ENCODE data around the gene NDUFA6.
A peak's percentile ranks its signal among the peaks of the same experiment; 100 is the strongest.
"Not testable (repeated sequence)": the region's sequence is repeated elsewhere in the genome, so short reads cannot be mapped to it uniquely, and the experiment has no call there.

Gene NDUFA6

DNA sequence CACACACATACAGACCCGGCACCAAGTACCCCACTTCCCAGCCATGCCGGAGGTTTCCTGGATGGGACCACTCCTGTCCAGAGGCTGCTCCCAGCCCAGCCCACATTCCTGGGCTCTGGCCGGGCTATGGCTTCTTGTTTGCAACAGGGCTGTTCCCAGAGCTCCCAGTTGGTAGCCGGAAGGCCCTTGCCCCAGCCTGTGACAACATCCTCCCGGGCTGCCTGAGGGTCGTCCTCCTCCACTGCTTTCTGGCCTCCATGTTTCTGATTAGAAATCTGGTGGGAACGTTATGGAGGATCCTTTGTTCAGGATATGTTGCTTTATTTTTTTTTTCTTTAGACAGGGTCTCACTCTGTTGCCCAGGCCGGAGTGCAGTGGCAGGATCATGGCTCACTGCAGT is 41.0 kb upstream of the NDUFA6 start:
- TF ChIP-seq, protein P1, sequence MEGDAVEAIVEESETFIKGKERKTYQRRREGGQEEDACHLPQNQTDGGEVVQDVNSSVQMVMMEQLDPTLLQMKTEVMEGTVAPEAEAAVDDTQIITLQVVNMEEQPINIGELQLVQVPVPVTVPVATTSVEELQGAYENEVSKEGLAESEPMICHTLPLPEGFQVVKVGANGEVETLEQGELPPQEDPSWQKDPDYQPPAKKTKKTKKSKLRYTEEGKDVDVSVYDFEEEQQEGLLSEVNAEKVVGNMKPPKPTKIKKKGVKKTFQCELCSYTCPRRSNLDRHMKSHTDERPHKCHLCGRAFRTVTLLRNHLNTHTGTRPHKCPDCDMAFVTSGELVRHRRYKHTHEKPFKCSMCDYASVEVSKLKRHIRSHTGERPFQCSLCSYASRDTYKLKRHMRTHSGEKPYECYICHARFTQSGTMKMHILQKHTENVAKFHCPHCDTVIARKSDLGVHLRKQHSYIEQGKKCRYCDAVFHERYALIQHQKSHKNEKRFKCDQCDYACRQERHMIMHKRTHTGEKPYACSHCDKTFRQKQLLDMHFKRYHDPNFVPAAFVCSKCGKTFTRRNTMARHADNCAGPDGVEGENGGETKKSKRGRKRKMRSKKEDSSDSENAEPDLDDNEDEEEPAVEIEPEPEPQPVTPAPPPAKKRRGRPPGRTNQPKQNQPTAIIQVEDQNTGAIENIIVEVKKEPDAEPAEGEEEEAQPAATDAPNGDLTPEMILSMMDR (IDR thresholded peaks at IDR 0.05), result no peak
- no peak for TF ChIP-seq ZFX (IDR thresholded peaks at IDR 0.05; ENCODE audit: borderline replicate concordance)
- no peak overlapping the region for H3K27ac ChIP-seq

DNA sequence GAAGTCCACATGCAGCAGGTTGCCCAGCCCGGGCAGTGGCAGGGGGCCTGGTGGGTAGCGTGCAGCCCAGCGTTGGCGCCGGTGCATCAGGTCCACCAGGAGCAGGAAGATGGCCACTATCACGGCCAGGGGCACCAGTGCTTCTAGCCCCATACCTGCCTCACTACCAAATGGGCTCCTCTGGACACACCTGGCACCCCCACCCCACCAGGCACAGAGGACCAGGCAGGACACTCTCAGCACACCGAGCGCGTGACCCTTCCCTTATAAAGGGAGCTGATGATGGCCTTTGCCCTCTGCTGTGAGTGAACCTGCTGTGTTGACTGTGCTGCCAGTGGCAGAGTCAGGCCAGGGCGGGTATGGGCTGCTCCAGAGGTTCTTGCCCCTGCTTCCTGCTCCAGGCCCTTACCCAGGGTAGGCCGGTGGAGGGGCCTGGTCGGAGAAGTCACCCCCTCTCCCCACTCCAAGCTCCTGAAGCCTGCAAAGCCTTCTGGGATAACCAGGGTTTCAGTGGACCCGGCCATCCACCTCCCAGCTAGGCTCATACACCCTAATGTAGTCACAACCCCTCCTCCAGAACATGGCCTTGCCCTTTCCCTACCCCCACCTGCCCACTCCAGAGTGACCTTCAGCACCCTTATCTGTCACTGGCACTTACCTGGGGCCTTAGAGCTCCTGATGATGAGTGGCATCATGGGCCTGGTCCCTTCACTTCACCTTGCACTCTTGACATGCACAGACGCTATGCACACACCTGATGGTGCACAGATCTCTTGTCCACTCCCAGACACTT is 40.3 kb upstream of the NDUFA6 start, which contains the start of gene CYP2D6:
TSS of gene CYP2D6 (minus strand) at position 172 of the 793 bp plus-strand sequence. CDS start at position 153, 19 bp downstream.
- H3K27ac ChIP-seq, result not testable (repeated sequence)

DNA sequence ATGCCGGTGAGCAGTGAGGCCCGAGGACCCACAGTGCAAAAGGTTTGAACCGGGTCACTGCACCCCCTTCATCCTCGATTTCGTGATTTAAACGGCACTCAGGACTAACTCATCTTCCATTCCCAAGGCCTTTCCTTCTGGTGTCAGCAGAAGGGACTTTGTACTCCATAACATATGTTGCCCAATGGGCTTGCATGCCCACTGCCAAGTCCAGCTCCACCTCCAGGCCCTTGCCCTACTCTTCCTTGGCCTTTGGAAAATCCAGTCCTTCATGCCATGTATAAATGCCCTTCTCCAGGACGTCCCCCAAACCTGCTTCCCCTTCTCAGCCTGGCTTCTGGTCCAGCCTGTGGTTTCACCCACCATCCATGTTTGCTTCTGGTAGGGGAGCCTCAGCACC is 39.6 kb upstream of the NDUFA6 start:
- not testable (repeated sequence) for H3K27ac ChIP-seq

DNA sequence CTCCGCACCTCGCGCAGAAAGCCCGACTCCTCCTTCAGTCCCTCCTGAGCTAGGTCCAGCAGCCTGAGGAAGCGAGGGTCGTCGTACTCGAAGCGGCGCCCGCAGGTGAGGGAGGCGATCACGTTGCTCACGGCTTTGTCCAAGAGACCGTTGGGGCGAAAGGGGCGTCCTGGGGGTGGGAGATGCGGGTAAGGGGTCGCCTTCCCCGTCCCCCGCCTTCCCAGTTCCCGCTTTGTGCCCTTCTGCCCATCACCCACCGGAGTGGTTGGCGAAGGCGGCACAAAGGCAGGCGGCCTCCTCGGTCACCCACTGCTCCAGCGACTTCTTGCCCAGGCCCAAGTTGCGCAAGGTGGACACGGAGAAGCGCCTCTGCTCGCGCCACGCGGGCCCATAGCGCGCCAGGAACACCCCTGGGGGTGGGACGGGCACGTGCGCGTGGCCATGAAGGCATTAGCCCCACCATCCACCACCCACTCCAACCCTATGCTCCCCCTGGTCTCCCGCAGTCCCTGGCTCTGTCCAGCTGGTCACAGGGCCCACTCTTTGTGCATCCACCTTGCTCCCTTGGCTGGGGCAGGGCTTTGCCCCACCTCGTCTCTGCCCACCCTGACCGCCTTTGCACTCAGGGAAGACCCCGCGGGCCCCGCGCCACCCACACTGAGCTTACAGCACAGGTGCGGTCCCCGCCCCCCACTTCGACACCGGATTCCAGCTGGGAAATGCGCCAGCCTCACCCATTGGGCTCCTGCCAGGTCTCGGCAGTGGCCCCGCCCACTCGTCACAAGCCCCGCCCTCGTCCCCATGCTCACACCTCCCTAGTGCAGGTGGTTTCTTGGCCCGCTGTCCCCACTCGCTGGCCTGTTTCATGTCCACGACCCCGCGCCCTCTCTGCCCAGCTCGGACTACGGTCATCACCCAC is 38.5 kb upstream of the NDUFA6 start:
- H3K27ac ChIP-seq, result not testable (repeated sequence)

DNA sequence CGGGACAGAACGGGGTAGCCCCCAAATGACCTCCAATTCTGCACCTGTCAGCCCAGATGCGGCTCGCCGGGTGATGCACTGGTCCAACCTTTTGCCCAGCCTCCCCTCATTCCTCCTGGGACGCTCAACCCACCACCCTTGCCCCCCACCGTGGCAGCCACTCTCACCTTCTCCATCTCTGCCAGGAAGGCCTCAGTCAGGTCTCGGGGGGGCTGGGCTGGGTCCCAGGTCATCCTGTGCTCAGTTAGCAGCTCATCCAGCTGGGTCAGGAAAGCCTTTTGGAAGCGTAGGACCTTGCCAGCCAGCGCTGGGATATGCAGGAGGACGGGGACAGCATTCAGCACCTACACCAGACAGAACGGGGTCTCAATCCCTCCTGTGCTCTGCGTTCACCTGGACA is 37.4 kb upstream of the NDUFA6 start:
- H3K27ac ChIP-seq, result not testable (repeated sequence)

DNA sequence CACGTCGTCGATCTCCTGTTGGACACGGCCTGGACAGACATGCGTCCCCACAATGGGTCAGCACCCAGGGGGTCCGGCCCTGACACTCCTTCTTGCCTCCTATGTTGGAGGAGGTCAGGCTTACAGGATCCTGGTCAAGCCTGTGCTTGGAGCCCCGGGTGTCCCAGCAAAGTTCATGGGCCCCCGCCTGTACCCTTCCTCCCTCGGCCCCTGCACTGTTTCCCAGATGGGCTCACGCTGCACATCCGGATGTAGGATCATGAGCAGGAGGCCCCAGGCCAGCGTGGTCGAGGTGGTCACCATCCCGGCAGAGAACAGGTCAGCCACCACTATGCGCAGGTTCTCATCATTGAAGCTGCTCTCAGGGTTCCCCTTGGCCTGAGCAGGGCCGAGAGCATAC is 37.0 kb upstream of the NDUFA6 start:
- TF ChIP-seq, protein P1 (IDR thresholded peaks at IDR 0.05), result no peak
- no peak overlapping the region for H3K27ac ChIP-seq

DNA sequence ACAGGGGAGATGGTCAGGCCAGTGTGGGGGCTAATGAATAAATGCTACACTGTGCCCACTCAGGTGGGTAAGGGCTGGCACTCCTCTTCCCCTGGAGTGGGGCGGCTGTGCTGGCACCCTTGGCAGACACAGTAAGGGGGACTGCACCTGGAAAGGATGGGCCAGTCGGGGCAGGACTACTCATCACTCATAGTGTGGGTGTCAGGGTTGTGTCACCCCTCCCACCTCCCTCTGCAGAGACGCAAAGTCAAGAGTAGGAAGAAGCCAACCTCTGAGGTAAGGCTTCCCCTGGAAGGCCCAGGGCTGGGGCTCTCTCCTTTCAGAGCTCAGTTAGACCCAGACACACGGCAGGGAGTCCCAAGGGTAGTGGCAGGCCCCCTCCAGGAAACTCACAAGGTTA is 33.0 kb upstream of the NDUFA6 start:
- H3K27ac ChIP-seq, result not testable (repeated sequence)

DNA sequence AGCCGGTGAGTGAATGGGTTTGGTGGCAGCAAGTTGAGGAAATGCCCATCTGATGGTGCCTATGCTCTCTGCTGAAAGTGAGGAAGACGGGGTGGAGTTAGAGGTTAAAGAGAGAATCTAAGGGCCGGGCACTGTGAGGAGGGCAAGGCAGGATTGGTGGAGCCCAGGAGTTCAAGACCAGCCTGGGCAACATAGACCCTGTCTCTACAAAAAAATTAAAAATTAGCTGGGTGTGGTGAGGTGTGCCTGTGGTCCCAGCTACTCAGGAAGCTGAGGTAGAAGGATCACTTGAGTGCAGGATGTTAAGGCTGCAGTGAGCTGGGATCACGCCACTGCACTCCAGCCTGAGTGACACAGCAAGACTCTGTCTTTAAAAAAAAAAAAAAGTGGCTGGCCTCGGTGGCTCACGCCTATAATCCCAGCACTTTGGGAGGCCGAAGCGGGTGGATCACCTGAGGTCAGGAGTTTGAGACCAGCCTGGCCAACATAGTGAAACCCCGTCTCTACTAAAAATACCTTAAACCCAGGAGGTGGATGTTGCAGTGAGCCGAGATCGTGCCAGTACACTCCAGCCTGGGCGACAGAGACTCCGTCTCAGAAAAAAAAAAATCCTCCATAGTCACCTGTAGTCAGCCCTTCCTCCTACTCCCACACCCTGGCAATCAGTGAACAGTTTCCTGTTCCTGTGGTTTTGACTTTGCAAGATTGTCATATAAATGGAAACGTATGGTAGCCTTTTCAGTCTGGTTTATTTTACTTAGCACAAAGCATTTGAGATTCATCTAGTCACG is 29.9 kb upstream of the NDUFA6 start:
- not testable (repeated sequence) for H3K27ac ChIP-seq

DNA sequence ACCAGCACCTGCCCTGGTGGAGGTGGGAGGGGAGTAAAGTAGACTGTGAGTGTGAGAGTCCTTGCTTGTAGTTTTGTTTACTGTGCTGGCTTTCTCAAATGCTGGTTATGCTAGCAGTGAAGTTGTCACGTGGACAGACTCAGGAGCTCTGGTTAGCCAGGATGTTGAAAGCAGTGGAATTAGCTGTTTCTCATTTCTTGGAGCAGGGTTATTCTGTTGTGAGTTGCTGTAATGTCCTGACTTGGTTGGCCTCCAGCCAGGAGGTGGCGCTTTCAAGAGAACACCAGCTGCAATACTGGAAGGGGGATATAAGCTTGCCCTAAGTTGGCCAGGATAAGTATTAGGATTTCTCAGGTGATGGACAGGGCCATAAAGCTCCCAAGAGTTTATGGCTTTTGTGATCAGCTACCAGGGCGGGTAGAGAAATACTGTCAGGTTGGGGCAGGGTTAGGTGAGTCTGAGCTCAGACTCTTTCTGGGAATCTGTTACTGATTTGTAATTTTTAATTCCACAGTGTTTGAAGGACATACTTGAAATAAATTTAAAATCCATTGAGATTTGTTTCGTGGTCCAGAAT is 26.4 kb upstream of the NDUFA6 start:
- TF ChIP-seq ZFX (IDR thresholded peaks at IDR 0.05; ENCODE audit: borderline replicate concordance), result no peak
- TF ChIP-seq, protein P1 (IDR thresholded peaks at IDR 0.05), result peak; percentile 21
- H3K27ac ChIP-seq, result no peak overlapping the region

DNA sequence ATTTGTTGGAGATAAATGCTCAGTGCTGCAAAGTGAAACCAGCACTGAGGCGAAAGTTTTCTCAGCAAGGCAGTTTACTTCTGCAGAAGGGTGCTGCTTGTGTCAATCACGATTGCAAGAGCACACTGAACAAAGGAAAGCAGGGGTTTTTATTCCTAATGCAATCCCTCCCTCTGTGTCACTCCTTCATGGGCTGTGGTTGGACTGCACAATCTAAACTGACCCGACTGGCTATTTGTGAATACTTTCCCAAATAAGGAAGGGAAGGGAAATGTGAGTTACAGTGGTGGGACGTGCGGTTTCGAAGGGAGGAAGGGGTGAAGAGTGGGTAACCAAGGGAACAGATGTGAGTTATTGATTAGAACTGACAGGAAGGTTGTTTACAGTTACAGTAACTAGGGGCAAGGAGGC is 24.9 kb upstream of the NDUFA6 start:
- not testable (repeated sequence) for H3K27ac ChIP-seq

DNA sequence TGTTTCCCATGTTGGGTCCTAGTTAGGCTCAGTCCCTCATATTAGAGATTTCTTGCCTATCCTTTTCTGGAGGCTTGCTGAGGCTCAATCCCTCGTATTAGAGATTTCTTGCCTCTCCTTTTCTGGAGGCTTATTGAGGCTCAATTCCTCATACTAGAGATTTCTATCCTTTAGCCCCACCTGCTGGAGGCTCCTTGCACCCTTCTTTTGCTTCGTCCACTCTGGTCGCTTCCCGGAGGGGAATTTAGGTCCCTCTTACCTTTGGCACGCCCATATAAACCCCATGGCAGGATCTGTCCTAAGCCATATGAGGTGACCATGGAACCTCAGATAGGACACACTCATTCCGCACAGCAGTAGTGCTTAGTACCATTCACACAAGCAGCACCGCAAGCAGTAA is 24.1 kb upstream of the NDUFA6 start:
- no peak overlapping the region for H3K27ac ChIP-seq
- TF ChIP-seq, protein P1 (IDR thresholded peaks at IDR 0.05), result peak; percentile 11; the same call in 1 of the 2 replicates
- TF ChIP-seq ZFX (IDR thresholded peaks at IDR 0.05; ENCODE audit: borderline replicate concordance), result no peak

DNA sequence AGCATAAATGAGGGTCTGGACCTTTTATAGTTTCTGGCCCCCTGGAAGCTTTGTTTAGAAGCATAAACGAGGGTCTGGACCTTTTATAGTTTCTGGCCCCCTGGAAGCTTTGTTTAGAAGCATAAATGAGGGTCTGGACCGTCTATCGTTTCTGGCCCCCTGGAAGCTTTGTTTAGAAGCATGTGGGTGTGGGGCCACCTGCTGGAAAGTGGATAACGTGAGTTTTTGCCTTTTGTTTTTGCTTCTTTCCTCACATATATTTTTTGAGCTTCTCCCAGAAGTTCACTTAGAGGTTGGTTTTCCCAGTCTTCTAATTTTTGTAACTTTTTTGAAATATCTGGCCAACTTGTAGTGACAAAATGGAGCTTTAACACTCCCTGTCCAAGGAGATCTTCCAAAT is 22.2 kb upstream of the NDUFA6 start:
- not testable (repeated sequence) for H3K27ac ChIP-seq

Data from 22Rv1 (cell line).